ENCODE measurements around the gene TEX44. TPM values are rescaled to one million over a fixed set of nuclear protein-coding genes. Genes with fewer than 3 reads are reported as not detected.
"Not testable (repeated sequence)": the region's sequence is repeated elsewhere in the genome, so short reads cannot be mapped to it uniquely, and the experiment has no call there.

TEX44 gene
- total RNA-seq, 4 donors from 2014 or later: not detected

DNA sequence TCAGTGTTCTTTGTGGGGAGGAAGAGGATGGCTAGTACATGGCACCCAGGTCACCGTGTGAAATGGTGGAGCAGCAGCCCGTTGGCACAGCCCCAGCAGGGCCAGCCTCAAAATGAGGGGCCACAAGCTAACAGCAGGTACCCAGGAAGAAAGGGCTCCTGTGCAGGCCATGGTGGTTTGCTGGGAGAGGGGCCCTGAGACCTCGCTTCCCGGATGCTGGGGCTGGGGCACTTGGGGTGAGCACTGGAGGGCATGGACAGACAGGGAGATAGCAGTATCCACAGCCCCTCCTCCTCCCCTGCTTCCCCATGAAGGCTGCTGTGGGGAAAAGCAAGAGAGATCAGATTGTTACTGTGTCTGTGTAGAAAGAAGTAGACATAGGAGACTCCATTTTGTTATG, 16.2 kb upstream of the TEX44 start:
- H3K27ac ChIP-seq: no peak overlapping the region
- no peaks in the 10 kb centered on the region for H3K36me3 ChIP-seq
- no peak for DNase-seq
- H3K4me3 ChIP-seq: no peak overlapping the region
- H3K4me1 ChIP-seq: no peaks in the 10 kb centered on the region
- TF ChIP-seq, protein P1, sequence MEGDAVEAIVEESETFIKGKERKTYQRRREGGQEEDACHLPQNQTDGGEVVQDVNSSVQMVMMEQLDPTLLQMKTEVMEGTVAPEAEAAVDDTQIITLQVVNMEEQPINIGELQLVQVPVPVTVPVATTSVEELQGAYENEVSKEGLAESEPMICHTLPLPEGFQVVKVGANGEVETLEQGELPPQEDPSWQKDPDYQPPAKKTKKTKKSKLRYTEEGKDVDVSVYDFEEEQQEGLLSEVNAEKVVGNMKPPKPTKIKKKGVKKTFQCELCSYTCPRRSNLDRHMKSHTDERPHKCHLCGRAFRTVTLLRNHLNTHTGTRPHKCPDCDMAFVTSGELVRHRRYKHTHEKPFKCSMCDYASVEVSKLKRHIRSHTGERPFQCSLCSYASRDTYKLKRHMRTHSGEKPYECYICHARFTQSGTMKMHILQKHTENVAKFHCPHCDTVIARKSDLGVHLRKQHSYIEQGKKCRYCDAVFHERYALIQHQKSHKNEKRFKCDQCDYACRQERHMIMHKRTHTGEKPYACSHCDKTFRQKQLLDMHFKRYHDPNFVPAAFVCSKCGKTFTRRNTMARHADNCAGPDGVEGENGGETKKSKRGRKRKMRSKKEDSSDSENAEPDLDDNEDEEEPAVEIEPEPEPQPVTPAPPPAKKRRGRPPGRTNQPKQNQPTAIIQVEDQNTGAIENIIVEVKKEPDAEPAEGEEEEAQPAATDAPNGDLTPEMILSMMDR (IDR thresholded peaks at IDR 0.05): no peak
- no peak for TF ChIP-seq POLR2A (IDR thresholded peaks at IDR 0.05)
- H3K27me3 ChIP-seq: no peaks in the 10 kb centered on the region
- no peaks in the 10 kb centered on the region for H3K9me3 ChIP-seq

DNA sequence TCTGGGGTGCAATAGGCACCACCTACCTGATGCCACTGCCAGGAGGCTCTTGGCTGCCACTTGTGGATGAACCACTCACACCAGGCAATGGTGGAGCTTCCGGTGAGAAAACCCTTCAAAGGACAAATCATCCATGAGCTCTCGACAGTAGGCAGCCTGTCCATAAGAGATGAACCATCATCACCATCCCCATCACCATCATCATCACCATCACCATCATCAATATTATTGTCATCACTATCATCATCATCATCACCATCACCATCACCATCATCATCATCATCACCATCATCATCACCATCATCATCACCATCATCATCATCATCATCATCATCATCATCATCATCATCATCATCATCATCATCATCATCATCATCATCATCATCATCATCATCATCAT, 14.0 kb upstream of the TEX44 start:
- not testable (repeated sequence) for H3K9me3 ChIP-seq

DNA sequence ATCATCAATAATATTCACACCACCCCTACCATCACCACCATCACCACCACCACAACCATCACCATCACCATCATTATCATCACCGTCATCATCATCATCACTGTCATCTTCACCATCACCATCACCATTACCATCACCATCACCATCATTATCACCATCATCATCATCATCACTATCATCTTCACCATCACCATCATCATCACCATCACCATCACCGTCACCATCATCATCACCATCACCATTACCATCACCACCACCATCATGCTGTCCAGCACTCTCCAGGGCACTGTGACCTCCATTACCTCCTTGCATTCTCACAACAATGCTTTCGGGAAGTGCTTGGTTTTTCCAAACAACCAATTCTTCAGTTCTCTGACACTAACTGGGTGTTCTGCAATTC, 13.1 kb upstream of the TEX44 start:
- no peak overlapping the region for H3K4me3 ChIP-seq
- no peak overlapping the region for H3K27ac ChIP-seq
- no peaks in the 10 kb centered on the region for H3K36me3 ChIP-seq
- H3K27me3 ChIP-seq: no peaks in the 10 kb centered on the region
- TF ChIP-seq, protein P1 (IDR thresholded peaks at IDR 0.05): no peak
- TF ChIP-seq POLR2A (IDR thresholded peaks at IDR 0.05): no peak
- DNase-seq: no peak
- no peaks in the 10 kb centered on the region for H3K9me3 ChIP-seq
- no peaks in the 10 kb centered on the region for H3K4me1 ChIP-seq

More for the DNA sequence above, 14.0 kb upstream of the TEX44 start:
- H3K4me1 ChIP-seq, H3K27me3 ChIP-seq, H3K36me3 ChIP-seq, H3K4me3 ChIP-seq, DNase-seq, H3K27ac ChIP-seq: not testable (repeated sequence)

DNA sequence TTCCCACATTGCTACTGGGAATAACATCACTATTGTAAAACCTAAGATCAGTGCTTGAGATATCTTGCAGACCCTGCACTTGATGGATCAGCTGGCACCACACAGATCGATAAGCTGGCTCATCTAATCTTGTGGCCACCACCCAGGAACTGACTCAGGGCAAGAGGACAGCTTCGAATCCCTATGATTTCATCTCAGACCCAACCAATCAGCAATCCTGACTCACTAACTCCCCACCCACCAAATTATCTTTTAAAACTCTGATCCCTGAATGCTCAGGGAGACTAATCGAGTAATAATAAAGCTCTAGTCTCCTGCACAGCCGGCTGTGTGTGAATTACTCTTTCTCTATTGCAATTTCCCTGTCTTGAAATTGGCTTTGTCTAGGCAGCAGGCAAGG, 11.3 kb upstream of the TEX44 start:
- Histone ChIP-seq H3K27ac (no peak overlapping the region), H3K4me3 (no peak overlapping the region), H3K27me3 (no peaks in the 10 kb centered on the region), H3K4me1 (no peaks in the 10 kb centered on the region), H3K9me3 (no peaks in the 10 kb centered on the region), H3K36me3 (no peaks in the 10 kb centered on the region)
- TF ChIP-seq POLR2A (IDR thresholded peaks at IDR 0.05): no peak
- TF ChIP-seq, protein P1 (IDR thresholded peaks at IDR 0.05): no peak
- no peak for DNase-seq

DNA sequence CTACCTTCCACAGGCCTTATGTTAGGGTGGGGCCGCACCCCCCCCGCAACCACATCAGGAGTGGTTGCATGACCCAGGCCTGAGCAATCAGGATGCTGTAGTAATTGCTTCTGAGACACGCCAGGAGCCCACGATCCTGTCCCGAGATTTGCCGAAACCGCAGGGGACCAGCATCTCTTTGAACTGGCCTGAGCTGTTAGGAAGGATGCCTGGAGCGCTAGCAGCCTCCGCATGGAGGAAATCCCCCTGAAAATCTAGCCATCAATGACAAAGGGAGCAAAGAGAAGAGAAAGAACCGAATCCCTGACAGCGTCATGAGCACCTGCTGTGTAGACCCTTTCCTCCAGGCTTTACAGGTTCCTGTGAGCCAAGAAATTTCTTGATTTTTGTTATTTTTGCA, 8.7 kb upstream of the TEX44 start:
- Histone ChIP-seq H3K9me3 (no peaks in the 10 kb centered on the region), H3K27me3 (no peaks in the 10 kb centered on the region), H3K4me3 (no peak overlapping the region), H3K36me3 (no peaks in the 10 kb centered on the region), H3K27ac (no peak overlapping the region), H3K4me1 (no peaks in the 10 kb centered on the region)
- no peak for DNase-seq
- no peak for TF ChIP-seq POLR2A (IDR thresholded peaks at IDR 0.05)
- TF ChIP-seq, protein P1 (IDR thresholded peaks at IDR 0.05): no peak

DNA sequence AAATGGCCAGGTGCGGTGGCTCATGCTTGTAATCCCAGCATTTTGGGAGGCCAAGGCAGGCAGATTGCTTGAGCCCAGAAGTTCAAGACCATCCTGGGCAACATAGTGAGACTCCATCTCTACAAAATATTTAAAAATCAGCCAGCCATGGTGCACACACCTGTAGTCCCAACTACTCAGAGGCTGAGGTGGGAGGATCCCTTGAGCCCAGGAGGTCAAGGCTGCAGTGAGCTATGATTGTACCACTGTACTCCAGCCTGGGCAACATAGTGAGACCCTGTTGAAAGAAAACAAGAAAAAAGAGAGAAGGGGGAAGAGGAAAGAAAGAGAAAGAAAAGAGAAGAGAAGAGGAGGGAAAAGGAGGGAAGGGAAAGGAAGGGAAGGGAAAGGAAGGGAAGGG, 4.9 kb upstream of the TEX44 start:
- not testable (repeated sequence) for H3K27me3 ChIP-seq, H3K36me3 ChIP-seq, H3K4me1 ChIP-seq, H3K27ac ChIP-seq, DNase-seq, H3K4me3 ChIP-seq, H3K9me3 ChIP-seq

DNA sequence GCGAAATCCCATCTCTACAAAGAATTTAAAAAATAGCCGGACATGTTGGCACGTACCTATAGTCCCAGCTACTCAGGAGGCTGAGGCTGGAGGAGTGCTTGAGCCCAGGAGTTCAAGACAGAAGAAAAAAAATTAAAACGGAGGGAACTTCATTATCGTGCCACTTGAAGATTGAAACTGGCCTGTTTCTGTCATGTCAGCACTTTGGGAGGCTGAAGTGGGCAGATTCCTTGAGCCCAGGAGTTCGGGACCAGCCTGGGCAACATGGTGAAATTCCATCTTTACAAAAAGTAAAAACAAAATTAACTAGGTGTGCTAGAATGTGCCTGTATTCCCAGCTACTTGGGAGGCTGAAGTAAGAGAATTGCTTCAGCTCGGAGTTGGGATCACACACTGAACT, 3.0 kb upstream of the TEX44 start:
- H3K4me3 ChIP-seq: no peak overlapping the region
- no peaks in the 10 kb centered on the region for H3K9me3 ChIP-seq
- no peak for TF ChIP-seq POLR2A (IDR thresholded peaks at IDR 0.05)
- TF ChIP-seq, protein P1 (IDR thresholded peaks at IDR 0.05): no peak
- H3K27ac ChIP-seq: no peak overlapping the region
- H3K36me3 ChIP-seq: no peaks in the 10 kb centered on the region
- H3K27me3 ChIP-seq: no peaks in the 10 kb centered on the region
- DNase-seq: no peak
- no peaks in the 10 kb centered on the region for H3K4me1 ChIP-seq
